H4 (cell line): ENCODE results near the gene RNF214. TPM values are rescaled to one million over a fixed set of nuclear protein-coding genes. Genes with fewer than 3 reads are reported as not detected.
"Not testable (repeated sequence)": the region's sequence is repeated elsewhere in the genome, so short reads cannot be mapped to it uniquely, and the experiment has no call there.

Experiments
- DNase-seq: peaks from one replicate; pipeline ENCODE4 v3.0.0-alpha.2; 2015; ENCODE audit warnings: low spot score
- total RNA-seq: library from RNA; depleted of rRNA; stranded (reverse); fragments of >200 nt; shearing (Covaris generic); gene quantifications from 2 replicates; pipeline ENCODE4 v1.2.3, GENCODE V29; 2014

RNF214 gene
- total RNA-seq, 1 experiment from 2014 or later = 6.7 TPM

DNA sequence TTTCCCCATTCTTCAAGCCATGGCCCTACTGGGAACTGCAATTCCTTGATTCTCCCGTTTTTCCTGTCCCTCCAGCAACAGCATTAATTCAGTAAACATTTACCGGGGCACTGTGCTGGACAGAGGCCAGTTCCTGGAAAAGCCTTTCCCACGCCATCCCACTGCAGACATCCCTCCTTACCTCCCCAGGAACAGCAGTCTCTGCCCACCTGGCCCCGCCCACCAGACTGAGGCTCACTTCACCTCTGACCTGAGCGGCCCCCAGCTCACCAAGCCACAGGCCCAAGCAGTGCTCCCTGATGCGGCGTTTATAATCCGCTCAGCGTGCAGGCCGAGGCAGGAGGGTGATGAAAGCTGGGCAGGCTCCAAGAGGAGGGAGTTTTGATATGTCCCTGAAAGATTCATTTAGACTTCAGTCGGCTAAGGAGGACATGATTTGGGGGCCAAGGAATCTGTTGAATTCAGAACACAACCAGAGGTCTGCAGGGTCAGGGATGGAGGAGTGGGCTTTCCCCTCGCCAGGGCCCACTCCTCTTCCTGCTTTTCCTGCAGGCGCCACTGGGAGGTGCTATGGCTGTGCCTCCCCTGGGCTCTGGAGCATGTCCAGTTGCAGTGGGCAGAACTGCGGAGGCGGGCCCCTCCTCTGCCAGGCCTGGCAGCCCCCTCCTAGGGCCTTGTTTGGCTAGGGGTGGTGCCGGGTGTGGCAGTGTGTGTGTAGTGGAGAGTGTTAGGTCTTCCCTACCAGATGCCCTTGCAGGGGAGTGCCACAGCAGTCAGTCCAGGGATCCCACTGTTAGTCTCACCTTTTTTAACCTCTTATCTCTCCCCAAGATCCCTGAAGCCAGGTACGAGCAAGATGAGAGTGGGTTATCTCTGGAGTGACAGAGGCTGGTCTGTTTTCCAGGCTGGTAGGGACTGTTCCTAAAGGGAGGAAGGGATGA, 34.7 kb upstream of the RNF214 start:
- no peak for DNase-seq

DNA sequence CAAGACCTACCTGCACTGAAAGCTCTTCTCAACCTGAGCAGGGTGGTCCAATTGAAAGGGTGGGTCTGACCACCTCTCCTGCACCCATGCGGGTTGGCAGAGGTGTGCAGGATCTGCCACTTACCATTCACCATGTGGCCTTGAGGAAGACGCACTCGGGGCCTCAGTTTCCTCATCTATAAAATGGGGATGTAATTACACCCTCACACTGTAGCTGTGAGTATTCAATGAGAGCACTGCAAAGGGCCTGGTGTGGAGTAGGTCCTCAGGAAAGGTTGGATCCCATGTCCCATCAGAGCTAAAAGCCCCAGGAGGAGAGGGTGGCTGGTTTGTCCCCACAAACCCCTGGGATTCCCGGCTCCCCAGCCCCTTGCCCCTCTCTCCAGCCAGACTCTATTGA, 33.9 kb upstream of the RNF214 start:
- no peak for DNase-seq

DNA sequence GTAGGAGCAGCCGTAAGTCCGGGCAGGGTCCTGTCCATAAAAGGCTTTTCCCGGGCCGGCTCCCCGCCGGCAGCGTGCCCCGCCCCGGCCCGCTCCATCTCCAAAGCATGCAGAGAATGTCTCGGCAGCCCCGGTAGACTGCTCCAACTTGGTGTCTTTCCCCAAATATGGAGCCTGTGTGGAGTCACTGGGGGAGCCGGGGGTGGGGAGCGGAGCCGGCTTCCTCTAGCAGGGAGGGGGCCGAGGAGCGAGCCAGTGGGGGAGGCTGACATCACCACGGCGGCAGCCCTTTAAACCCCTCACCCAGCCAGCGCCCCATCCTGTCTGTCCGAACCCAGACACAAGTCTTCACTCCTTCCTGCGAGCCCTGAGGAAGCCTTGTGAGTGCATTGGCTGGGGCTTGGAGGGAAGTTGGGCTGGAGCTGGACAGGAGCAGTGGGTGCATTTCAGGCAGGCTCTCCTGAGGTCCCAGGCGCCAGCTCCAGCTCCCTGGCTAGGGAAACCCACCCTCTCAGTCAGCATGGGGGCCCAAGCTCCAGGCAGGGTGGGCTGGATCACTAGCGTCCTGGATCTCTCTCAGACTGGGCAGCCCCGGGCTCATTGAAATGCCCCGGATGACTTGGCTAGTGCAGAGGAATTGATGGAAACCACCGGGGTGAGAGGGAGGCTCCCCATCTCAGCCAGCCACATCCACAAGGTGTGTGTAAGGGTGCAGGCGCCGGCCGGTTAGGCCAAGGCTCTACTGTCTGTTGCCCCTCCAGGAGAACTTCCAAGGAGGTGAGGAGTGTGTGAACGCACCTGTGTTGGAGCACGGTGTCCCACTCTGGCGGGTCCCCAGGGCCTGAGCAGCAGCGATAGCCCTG, 33.2 kb upstream of the RNF214 start, which contains the start of gene TAGLN:
TSS of gene TAGLN (plus strand) at position 318 of the 863 bp plus-strand sequence. CDS start 3,644 bp downstream, outside the sequence.
- peak; percentile 33 for DNase-seq

DNA sequence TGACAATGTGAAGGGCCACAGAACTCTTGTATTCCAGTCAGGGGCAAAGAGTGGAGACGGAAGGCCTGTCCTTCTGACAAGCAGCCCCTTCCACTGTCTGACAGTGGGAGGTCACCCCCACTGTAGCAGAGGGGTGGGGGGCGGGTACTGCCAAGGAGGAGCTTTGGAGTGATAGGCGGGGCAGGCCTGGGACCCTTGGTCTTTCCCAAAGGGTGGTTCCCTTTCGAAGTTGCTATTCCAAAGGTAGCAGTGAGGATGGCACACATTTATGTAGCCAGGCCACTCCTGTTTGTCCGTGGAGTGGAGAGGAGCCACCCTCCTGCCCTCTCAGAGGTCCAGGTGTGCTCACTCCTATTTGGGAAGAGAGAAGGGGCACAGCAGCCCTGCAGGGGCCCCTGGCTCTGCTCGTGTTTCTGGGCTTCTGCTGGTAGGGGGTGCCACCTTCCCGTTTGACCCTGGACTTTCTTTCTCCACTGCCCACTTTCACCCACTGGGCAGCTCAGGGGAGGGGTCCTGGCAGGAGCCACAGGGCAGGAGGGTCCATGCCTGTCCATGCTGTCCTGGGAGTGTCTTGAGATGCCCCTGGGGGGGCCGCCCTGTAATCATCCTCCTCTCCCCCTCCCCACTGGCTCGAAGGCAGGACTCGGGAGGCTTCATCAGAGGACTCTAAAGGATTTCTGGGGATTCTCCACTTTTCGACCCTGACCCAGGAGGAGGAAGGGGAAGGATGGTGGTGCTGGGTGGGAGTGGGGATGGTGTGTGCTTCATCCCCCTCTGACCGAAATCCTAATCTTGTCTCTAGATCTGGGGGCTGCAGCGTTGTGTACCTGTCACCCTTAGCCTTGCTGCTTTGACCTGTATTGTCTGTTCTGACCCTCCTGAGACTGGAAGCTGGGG, 32.3 kb upstream of the RNF214 start:
- no peak for DNase-seq

DNA sequence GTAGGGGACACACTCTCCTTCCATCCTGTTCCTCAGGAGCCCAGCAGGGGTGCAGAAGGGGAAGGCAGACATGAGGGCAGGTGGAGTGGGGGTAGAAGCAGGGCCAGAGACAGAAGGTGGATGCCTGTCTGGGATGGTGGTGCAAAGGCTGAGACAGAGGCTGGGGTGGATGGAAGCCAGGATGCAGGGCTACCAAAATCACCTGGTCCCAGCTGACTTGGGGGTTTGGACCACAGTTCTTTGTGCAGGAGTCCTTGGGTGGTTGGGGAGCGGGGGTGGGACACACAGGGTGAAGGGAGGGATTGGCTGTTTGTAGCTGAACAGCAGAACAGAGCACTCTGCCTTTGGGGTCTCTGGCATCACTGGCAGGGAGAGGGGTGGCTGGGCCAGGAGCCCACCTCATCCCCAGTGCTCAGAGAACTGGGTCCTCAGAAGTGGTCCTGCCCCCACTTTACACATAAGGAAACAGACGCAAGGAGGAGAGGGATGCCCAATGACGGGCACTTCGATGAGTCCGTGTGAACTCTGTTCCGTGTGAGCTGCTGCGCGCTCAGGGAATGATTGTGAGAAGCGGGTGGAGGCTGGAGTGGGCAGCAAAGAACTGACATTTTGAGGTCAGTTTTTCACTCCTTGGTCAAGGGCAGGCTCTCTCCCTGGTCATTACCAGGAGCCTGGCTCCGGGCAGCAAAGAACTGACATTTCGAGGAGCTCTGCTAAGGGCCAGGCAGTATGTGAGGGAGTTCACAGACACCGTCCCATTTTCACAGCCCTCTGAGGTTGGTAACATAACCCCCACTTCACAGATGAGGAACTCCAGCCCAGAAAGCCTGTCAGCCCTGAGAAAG, 31.4 kb upstream of the RNF214 start:
- no peak for DNase-seq

DNA sequence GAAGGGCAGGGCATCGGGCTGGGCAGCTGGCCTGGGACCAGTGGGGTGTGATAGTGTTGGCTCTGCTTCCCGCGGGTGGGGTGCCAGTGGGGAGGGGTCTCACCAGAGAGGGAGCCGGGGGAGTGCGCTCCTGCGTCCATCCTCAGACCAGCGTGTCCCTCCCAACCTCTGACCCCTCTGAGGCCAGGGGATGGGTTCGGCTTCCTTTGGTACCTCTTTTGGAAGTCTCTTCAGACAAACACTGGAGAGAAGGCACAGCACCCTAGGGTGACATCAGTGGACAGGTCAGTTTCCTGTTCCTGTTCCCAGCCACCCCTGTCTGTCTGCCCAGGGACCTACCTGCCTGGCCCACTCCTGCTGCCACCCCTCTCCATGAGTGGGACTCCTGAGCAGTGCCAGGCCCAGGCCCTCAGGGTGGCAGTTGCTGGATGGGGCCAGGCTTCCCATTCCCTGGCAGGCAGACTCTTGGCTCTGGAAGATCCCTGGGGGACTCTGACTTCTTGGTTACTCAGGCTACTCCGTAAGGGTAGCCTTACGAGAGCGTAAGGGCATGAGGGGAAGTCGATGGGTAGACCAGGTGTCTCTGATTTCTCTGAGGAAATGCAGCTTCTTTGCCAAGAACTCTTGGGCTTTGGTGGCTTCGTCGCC, 30.7 kb upstream of the RNF214 start:
- DNase-seq = no peak

DNA sequence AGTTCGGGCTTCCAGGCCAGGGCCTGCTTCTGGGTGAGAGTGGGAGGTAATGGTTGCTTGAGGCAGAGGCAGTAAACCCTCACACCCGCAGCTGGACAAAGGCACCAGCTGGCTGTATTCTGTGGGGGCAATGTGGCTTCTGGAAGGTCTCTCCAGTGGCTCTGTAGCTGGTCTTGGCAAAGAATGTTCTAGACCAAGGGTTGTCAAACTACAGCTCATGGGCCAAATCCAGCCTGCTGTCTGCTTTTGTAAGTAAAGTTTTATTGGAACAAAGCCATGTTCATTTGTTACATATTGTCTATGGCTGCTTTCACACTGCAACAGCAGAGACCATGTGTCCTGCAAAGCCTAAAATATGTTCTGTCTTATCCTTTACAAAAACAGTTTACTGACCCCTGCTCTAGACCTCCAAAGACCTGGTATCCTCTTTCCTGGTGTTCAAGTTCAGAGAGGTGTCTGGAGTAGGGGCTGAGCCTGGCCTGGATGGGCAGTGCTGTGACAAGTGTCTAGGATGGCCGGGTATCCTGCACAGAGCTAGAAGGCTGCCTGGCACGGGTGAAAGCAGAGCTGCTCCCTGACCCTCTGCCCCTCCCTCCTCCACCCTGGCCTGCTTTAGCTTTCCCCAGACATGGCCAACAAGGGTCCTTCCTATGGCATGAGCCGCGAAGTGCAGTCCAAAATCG, 29.9 kb upstream of the RNF214 start:
- DNase-seq = no peak

DNA sequence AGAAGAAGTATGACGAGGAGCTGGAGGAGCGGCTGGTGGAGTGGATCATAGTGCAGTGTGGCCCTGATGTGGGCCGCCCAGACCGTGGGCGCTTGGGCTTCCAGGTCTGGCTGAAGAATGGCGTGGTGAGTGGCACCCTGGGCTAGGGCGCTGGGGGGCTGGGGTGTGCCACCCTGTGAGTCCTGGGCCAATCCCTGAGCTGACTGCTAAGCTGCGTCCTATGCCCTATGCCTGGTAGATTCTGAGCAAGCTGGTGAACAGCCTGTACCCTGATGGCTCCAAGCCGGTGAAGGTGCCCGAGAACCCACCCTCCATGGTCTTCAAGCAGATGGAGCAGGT, 29.4 kb upstream of the RNF214 start:
- DNase-seq = no peak

DNA sequence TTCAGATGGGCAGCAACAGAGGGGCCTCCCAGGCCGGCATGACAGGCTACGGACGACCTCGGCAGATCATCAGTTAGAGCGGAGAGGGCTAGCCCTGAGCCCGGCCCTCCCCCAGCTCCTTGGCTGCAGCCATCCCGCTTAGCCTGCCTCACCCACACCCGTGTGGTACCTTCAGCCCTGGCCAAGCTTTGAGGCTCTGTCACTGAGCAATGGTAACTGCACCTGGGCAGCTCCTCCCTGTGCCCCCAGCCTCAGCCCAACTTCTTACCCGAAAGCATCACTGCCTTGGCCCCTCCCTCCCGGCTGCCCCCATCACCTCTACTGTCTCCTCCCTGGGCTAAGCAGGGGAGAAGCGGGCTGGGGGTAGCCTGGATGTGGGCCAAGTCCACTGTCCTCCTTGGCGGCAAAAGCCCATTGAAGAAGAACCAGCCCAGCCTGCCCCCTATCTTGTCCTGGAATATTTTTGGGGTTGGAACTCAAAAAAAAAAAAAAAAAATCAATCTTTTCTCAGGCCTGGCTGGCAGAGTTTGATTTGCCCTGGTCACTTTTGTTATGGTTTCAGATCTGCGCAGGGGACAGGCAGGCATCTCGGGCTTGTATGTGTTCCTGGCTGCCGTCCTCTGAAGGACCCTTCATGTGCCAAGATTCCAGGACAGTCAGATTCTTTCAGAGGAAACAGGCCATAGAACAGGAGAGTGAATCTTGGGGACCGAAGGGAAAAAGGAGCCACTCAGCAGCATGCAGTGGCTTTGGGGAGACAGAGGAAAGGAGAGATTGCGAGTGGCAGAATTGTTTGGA, 28.0 kb upstream of the RNF214 start:
- DNase-seq = no peak

DNA sequence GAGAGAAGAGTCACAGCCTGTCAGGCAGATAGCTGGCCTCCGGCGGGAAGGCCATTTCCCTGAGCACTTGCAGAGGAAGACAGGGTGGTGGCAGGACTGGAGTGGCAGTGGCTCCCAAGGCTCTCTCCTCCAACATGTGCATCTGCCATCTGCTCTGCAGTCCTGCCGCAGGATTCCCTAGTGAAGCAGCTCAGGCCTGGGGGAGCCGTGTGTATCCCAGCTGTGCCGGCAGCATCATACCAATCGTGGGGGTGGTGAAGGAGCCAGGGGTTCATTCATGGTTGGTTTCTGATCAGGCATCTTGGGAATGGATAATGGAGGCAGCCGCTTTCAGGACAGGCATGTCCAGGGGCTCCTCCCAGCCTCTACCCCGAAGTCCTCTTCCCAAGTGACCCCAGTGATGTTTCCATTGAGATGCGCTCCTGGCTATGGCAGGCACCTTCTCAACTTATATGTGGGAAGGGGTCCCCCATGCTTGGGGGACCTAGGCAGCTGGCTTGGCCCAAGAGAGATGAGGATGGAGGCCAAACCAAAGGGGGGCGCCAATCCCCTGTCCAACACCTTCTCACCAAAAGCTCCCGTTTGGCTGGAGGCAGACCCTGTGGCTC, 27.2 kb upstream of the RNF214 start:
- DNase-seq = no peak

DNA sequence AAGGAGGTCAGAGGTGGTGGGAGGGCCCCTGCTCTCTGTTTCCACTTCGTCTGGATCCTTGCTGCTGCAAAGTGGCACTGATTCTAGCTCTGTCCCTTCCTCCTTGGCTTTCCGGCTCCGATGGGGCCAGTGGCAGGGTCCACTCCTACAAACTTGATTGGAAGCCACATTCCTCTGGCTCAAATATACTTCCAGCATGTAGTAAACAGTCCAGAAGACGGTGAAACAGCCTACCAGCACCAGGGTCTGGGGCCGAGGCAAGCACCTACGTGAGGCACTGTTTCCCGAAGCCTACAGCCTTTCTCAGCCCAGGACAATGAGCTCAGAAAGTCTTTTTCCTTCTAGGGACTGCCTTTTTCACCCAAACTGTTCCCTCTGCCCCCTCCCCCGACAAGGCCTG, 26.4 kb upstream of the RNF214 start:
- DNase-seq = not testable (repeated sequence)

DNA sequence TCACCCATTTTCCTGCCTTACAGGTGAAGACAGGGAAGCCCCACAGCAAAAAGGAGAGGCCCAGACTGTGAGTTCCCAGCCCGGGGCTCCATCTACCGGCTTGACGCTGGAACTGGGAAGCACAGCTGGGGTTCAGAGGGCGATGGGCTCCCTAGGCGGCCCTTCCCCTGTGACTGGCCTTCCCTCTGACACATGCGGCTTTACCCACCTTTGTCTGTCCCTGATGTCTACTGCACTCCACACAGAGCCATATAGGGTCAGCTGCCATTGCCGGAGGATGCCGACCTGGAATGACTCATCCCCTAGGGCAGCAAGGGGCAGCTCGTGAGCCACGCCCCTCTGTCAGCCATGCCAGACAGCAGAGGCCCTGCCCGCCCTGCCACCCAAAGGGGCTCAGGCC, 25.6 kb upstream of the RNF214 start:
- not testable (repeated sequence) for DNase-seq

DNA sequence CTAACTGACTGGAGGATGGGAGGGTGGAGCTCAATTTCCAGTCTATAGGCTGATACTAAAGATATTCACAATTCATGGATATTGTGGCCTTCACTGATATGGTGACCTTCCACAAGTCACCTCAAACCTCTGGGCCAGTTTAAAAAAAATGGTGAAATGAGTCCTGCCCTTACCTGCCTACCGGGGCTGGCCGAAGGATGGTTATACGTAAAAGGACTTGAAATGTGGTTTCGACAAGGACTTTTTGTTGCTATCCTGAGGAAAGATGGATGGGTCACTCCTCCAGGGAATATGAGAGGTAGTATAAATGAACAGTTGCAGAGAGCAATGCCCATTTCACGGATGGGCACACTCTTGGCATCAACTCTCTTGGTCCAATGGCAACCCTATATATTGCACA, 25.0 kb upstream of the RNF214 start:
- DNase-seq = not testable (repeated sequence)

DNA sequence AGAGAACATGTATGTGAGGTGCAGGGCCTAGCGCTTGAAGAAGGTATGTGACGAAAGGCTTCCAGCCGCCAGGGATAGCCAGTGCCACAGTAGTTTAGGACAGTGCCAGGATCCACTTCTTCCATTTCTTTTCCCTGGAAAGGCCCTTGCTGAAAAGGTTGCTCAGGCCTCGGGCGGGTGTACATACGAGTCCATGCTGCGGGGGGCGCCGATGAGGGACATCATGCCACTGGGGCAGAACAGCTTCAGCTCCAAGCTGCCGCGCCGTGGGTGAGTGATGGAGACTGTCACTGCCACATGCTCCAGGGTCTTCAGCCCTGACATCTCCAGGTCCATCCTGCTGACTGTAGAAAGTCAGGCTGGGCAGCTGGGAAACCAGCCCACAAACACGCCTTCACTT, 23.8 kb upstream of the RNF214 start:
- DNase-seq = not testable (repeated sequence)

DNA sequence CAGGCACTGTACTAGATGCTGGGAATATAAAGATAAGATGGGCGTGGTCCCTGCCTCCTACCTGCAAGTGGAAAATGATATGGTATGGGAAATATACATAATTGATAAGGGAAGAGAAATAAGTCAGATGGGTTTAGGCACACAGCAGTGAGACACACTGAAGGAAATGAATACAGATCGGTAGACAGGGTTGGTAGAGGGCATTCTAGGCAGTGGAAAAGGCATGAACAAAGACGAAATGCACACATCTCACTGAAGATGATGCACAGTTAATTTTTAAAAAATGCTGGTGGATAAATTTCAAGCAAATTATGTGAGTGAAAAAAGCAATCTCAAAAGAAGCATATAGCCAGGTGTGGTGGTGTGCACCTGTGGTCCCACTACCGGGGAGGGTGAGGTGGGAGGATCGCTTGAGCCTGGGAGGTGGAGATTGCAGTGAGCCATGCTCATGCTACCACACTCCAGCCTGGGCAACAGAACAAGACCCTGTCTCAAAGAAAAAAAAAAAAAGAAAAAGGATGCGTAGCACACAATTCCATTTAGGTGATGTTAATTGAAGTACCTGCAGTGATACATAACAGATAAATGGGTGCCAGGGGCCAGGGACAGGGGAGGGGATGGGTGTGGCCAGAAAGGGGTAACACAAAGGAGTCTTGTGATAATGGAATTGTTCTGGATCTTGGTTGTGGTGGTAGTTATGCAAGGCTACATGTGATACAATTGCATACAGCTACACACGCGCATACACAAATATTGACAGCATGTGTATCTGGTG, 22.9 kb upstream of the RNF214 start:
- DNase-seq = not testable (repeated sequence)

DNA sequence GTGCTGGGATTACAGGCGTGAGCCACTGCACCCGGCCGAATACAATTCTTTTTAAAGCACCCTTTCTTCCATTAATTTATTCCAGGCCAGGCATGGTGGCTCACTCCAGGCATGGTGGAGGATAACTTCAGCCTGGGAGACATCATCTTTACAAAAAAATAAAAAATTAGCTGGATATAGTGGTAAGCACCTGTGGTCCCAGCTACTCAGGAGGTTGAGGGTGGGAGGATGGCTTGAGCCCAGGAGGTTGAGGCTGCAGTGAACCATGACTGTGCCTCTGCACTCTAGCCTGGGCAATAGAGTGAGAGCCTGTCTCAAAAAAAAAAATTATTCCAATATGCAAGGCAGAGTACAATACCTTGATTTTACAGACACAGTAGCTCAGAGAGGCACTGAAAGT, 21.9 kb upstream of the RNF214 start:
- DNase-seq = no peak

DNA sequence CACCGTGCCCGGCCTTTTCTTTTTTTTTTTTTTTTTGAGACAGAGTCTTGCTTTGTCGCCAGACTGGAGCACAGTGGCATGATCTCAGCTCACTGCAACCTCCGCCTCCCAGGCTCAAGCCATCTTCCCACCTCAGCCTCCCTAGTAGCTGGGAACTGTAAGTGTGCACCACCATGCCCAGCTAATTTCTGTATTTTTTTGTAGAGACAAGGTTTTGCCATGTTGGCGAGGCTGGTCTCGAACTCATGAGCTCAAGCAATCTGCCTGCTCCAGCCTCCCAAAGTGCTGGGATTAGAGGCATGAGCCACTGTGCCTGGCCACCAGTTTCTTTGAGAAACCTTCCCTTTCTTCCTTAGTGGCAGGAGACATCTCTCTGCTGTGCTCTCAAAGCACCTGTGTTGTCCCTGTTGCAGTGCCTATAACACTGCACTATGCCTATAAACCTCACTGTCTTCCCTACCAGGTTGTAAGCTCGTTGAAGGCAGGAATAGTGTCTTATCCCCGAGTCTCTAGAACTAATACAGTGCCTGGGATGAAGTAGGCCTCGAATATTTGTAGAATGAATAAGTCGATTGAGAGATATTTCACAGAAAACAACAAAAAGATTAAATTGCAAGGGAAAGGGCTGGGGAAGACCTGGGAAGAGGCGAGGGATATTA, 19.6 kb upstream of the RNF214 start:
- DNase-seq = no peak
